Sigmoid colon (tissue), 7 donors: ENCODE results near the gene ZFPM1. TPM values are rescaled to one million over a fixed set of nuclear protein-coding genes. Genes with fewer than 3 reads are reported as not detected.

Experiments used
- DNase-seq: peaks from one replicate; pipeline ENCODE4 v3.0.0-alpha.2; 2019
- H3K27ac ChIP-seq, 4 donors: fragments of 200-600 bp; sonication (generic); one replicate each; pipeline ENCODE4 v1.5.1; 2016 to 2019; ENCODE audit warnings: mild to moderate bottlenecking in 1 of 4
- H3K27me3 ChIP-seq, 3 donors: fragments of 200-600 bp; sonication (generic); one replicate each; pipeline ENCODE4 v1.5.1; 2019; ENCODE audit warnings: mild to moderate bottlenecking in 1 of 3
- H3K36me3 ChIP-seq, 4 donors: fragments of 200-600 bp; sonication (generic); one replicate each; pipeline ENCODE4 v1.5.1; 2016 to 2019
- H3K4me1 ChIP-seq, 4 donors: fragments of 200-600 bp; sonication (generic); one replicate each; pipeline ENCODE4 v1.5.1; 2017 to 2019
- H3K4me3 ChIP-seq, 4 donors: fragments of 200-600 bp; sonication (generic); one replicate each; pipeline ENCODE4 v1.5.1; 2017 to 2019; ENCODE audit warnings: mild to moderate bottlenecking in 2 of 4, moderate library complexity in 1 of 4
- H3K9me3 ChIP-seq, 4 donors: fragments of 200-600 bp in 3 of 4; sonication (generic) in 3 of 4; one replicate each; pipeline versions ENCODE4 v1.5.1 to v1.6.1; 2013 to 2019
- EP300 ChIP-seq, 4 donors: sonication (generic); formaldehyde crosslinking; IDR thresholded peaks; one replicate each; pipeline ENCODE4 v1.6.1; 2017; ENCODE audit warnings: antibody characterized with exemption in 4 of 4
- POLR2A ChIP-seq, 2 donors: fragments of 450-650 bp; IDR thresholded peaks; one replicate each; pipeline ENCODE4 v1.6.1; 2016; ENCODE audit warnings: antibody characterized with exemption in 2 of 2, mild to moderate bottlenecking in 2 of 2, moderate library complexity in 2 of 2
- POLR2AphosphoS5 ChIP-seq, 4 donors: sonication (generic); formaldehyde crosslinking; IDR thresholded peaks; one replicate each; pipeline ENCODE4 v1.6.1; 2017; ENCODE audit warnings: antibody characterized with exemption in 4 of 4
- WGBS, 2 donors: extraction: QIAGEN DNeasy Blood & Tissue Kit; methylation state at CpG; one replicate each; pipeline ENCODE4 v1.1.7; 2013; 5-methylcytosine and 5-hydroxymethylcytosine counted together
- intact Hi-C: fragments of 100-400 bp; cut with DNase I; formaldehyde crosslinking; loops from one replicate; pipeline ENCODE4 v1.15.1; 2023
- polyA plus RNA-seq, 3 donors: library from polyadenylated mRNA; stranded (reverse); fragments of 200-250 nt; gene quantifications; one replicate each; pipeline ENCODE4 v1.2.3, GENCODE V29; 2013
- total RNA-seq, 4 donors: library from RNA; depleted of rRNA; stranded (reverse); fragments of >200 nt; gene quantifications; one replicate each; pipeline ENCODE4 v1.1.0, GENCODE V29; 2016
- TF ChIP-seq, protein P1 (sequence below), 4 experiments: fragments of 450-650 bp in 3 of 4; fragments of 200-600 bp in 1 of 4; IDR thresholded peaks; one replicate each; pipeline ENCODE4 v1.5.1; 2016 to 2019; ENCODE audit warnings: antibody characterized with exemption in 4 of 4, mild to moderate bottlenecking in 3 of 4, moderate library complexity in 2 of 4
- donor health status: healthy with polysubstance abuse.
- donor health status: Bipolar disorder and iron deficiency.
- donor health status: healthy.

ZFPM1 gene
- total and polyA plus RNA-seq, 7 donors, result 0.27 to 3.7 (median 0.66) TPM

DNA sequence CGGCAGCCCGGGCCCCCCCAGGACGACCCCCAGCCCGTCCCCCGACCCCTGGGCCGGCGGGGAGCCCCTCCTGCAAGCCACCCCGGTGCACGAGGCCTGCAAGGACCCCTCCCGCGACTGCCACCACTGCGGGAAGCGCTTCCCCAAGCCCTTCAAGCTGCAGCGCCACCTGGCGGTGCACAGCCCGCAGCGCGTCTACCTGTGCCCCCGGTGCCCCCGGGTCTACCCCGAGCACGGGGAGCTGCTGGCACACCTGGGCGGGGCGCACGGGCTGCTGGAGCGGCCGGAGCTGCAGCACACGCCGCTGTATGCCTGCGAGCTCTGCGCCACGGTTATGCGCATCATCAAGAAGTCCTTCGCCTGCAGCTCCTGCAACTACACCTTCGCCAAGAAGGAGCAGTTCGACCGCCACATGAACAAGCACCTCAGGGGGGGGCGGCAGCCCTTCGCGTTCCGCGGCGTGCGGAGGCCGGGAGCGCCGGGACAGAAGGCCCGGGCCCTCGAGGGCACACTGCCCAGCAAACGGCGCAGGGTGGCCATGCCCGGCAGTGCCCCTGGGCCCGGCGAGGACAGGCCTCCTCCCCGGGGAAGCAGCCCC lies 15.6 kb upstream of the ZFPM1 start:
- intact Hi-C loops, result loop anchor here (2.0 to 10.0 kb wide), 2 partner anchors 243 to 453 kb away; no protein-coding TSS in a partner anchor
- TF ChIP-seq, protein P1, sequence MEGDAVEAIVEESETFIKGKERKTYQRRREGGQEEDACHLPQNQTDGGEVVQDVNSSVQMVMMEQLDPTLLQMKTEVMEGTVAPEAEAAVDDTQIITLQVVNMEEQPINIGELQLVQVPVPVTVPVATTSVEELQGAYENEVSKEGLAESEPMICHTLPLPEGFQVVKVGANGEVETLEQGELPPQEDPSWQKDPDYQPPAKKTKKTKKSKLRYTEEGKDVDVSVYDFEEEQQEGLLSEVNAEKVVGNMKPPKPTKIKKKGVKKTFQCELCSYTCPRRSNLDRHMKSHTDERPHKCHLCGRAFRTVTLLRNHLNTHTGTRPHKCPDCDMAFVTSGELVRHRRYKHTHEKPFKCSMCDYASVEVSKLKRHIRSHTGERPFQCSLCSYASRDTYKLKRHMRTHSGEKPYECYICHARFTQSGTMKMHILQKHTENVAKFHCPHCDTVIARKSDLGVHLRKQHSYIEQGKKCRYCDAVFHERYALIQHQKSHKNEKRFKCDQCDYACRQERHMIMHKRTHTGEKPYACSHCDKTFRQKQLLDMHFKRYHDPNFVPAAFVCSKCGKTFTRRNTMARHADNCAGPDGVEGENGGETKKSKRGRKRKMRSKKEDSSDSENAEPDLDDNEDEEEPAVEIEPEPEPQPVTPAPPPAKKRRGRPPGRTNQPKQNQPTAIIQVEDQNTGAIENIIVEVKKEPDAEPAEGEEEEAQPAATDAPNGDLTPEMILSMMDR (IDR thresholded peaks at IDR 0.05), result peak; percentile 63 to 91 (median 76)
- TF ChIP-seq EP300 (IDR thresholded peaks at IDR 0.05), result no peak
- Histone ChIP-seq H3K4me3 (no peak overlapping the region), H3K9me3 (no peaks in the 10 kb centered on the region), H3K36me3 (no peaks in the 10 kb centered on the region), H3K4me1 (peaks cover 0 to 8% (median 6%) of the 10 kb centered on the region in 4 donors), H3K27ac (no peak overlapping the region), H3K27me3 (peaks cover 5 to 31% (median 27%) of the 10 kb centered on the region in 3 donors)
- no peak for DNase-seq
- 21 to 45% methylated on average over 55 of the region's 55 CpGs for WGBS, 2 donors

DNA sequence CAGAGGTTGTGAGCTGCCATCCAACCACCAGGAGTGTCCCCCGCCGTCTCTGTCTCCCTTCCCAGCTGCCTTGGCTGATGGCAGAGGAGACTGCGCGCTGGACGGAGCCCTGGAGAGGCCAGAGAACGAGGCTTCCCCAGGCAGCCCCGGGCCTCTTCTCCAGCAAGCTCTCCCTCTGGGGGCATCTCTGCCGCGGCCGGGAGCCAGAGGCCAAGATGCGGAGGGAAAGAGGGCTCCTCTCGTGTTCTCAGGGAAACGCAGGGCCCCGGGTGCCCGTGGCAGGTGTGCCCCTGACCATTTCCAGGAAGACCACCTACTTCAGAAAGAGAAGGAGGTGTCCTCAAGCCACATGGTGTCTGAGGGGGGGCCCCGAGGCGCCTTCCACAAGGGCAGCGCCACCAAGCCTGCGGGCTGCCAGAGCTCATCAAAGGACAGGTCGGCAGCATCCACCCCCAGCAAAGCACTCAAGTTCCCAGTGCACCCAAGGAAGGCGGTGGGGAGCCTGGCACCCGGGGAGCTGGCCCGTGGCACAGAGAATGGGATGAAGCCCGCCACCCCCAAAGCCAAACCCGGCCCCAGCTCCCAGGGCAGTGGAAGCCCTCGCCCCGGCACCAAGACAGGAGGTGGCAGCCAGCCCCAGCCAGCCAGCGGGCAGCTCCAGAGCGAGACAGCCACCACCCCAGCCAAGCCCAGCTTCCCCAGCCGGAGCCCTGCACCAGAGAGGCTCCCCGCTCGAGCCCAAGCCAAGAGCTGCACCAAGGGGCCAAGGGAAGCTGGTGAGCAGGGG lies 14.8 kb upstream of the ZFPM1 start:
- Histone ChIP-seq H3K27me3 (peaks cover 0 to 26% (median 24%) of the 10 kb centered on the region in 3 donors), H3K27ac (no peak overlapping the region), H3K4me3 (no peak overlapping the region), H3K36me3 (no peaks in the 10 kb centered on the region), H3K4me1 (peaks cover 0 to 13% (median 12%) of the 10 kb centered on the region in 4 donors), H3K9me3 (no peaks in the 10 kb centered on the region)
- TF ChIP-seq POLR2A (IDR thresholded peaks at IDR 0.05) (no peak), EP300 (IDR thresholded peaks at IDR 0.05) (no peak), POLR2AphosphoS5 (IDR thresholded peaks at IDR 0.05) (no peak)
- TF ChIP-seq, protein P1 (IDR thresholded peaks at IDR 0.05), result no peak
- 85 to 92% methylated on average over 32 of the region's 32 CpGs for WGBS, 2 donors
- intact Hi-C loops, result loop anchor here (10.0 kb wide), 1 partner anchor 453 kb away; no protein-coding TSS in a partner anchor
- no peak for DNase-seq

DNA sequence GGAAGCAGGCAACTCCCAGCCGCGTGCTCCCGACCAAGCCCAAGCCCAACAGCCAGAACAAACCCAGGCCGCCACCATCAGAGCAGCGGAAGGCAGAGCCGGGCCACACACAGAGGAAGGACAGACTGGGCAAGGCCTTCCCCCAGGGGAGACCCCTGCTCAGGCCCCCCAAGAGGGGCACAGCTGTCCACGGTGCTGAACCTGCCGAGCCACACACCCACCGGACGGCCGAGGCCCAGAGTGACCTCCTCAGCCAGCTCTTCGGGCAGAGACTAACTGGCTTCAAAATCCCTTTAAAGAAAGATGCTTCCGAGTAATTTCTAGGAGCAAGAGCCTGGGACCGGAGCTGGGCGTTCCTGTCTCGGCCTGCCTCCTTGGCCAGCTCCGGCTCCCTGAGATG lies 14.1 kb upstream of the ZFPM1 start:
- Histone ChIP-seq H3K36me3 (no peaks in the 10 kb centered on the region), H3K9me3 (no peaks in the 10 kb centered on the region), H3K27me3 (peaks cover 0 to 23% (median 19%) of the 10 kb centered on the region in 3 donors), H3K27ac (no peak overlapping the region), H3K4me1 (peaks cover 0 to 14% (median 12%) of the 10 kb centered on the region in 4 donors), H3K4me3 (no peak overlapping the region)
- TF ChIP-seq, protein P1 (IDR thresholded peaks at IDR 0.05), result no peak
- TF ChIP-seq POLR2AphosphoS5 (IDR thresholded peaks at IDR 0.05) (no peak), EP300 (IDR thresholded peaks at IDR 0.05) (no peak), POLR2A (IDR thresholded peaks at IDR 0.05) (no peak)
- intact Hi-C loops, result loop anchor here (10.0 kb wide), 1 partner anchor 454 kb away; no protein-coding TSS in a partner anchor
- WGBS, 2 donors, result 80 to 87% methylated on average over 17 of the region's 17 CpGs
- no peak for DNase-seq

DNA sequence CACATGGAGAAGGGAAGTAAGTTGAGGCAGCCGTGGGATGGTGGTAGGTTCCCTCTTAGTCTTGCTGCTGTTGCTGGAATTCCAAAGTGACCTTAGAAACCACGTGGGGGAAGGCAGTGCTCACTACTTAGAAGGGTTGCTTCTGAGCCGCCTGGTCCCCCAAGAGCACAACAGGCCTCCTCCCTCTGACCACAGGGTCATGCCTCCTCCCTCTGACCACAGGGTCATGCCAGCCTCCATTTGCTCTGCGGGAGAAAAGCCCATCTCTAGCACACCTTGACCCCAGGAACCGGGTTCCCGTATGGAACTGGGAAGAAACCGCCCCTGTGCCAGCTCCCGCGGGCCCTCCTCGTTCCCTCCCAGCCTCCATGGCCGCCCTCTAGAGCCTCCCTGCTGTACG lies 13.4 kb upstream of the ZFPM1 start:
- DNase-seq, result no peak
- WGBS, 2 donors, result 59 to 86% methylated on average over 12 of the region's 12 CpGs
- Histone ChIP-seq H3K36me3 (no peaks in the 10 kb centered on the region), H3K9me3 (no peaks in the 10 kb centered on the region), H3K4me1 (peaks cover 0 to 14% (median 12%) of the 10 kb centered on the region in 4 donors), H3K4me3 (no peak overlapping the region), H3K27ac (no peak overlapping the region), H3K27me3 (peaks cover 0 to 20% (median 19%) of the 10 kb centered on the region in 3 donors)
- intact Hi-C loops, result loop anchor here (10.0 kb wide), 1 partner anchor 455 kb away; no protein-coding TSS in a partner anchor
- TF ChIP-seq POLR2A (IDR thresholded peaks at IDR 0.05) (no peak), EP300 (IDR thresholded peaks at IDR 0.05) (no peak), POLR2AphosphoS5 (IDR thresholded peaks at IDR 0.05) (no peak)
- TF ChIP-seq, protein P1 (IDR thresholded peaks at IDR 0.05), result no peak
